ENCODE results near the gene VGLL4.

GRCh38 chr3:11529281-11529680 is 114.4 kb downstream of the VGLL4 start:
- TF ChIP-seq ZFP3 (CRISPR knock-in tag; IDR thresholded peaks at IDR 0.05) (no peak), TOX (CRISPR knock-in tag; IDR thresholded peaks at IDR 0.05; ENCODE audit: borderline replicate concordance) (no peak), CSRNP3 (CRISPR knock-in tag; IDR thresholded peaks at IDR 0.05) (no peak), RARB (CRISPR knock-in tag; IDR thresholded peaks at IDR 0.05) (no peak), ZC3H10 (CRISPR knock-in tag; IDR thresholded peaks at IDR 0.05) (no peak), OSR1 (CRISPR knock-in tag; IDR thresholded peaks at IDR 0.05) (no peak), ARNTL (CRISPR knock-in tag; IDR thresholded peaks at IDR 0.05; ENCODE audit: borderline replicate concordance, low read depth) (no peak), ZFP30 (CRISPR knock-in tag; IDR thresholded peaks at IDR 0.05) (no peak)

Measured in SK-N-SH treated with all-trans-retinoic acid at 6 μM for 48 hours (cell line).